ENCODE measurements around the gene GPR142.

DNA sequence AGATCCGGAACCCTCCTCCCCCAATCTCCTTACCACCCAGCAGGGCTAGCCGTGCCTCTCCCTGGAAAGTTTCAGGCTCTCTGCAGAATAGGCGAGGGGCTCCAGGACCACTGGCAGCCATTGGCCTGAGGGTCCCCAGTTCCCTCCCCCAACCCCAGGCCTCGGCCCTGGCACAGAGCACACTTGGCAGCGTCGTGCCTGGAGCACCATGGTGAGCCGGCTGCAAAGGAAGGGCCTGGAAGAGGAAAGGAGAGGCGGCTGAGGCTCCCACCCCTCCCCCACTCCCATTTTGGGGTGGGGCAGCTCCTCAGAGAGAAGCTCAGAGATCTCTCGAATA, 5.3 kb upstream of the GPR142 start:
- TF ChIP-seq, protein P1, sequence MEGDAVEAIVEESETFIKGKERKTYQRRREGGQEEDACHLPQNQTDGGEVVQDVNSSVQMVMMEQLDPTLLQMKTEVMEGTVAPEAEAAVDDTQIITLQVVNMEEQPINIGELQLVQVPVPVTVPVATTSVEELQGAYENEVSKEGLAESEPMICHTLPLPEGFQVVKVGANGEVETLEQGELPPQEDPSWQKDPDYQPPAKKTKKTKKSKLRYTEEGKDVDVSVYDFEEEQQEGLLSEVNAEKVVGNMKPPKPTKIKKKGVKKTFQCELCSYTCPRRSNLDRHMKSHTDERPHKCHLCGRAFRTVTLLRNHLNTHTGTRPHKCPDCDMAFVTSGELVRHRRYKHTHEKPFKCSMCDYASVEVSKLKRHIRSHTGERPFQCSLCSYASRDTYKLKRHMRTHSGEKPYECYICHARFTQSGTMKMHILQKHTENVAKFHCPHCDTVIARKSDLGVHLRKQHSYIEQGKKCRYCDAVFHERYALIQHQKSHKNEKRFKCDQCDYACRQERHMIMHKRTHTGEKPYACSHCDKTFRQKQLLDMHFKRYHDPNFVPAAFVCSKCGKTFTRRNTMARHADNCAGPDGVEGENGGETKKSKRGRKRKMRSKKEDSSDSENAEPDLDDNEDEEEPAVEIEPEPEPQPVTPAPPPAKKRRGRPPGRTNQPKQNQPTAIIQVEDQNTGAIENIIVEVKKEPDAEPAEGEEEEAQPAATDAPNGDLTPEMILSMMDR (IDR thresholded peaks at IDR 0.05) = no peak
- TF ChIP-seq POLR2A (IDR thresholded peaks at IDR 0.05) = no peak
- TF ChIP-seq EP300 (IDR thresholded peaks at IDR 0.05) = no peak

All from suprapubic skin (tissue), 3 donors.